A673 (cell line): ENCODE measurements around the gene RUBCNL. TPM values are rescaled to one million over a fixed set of nuclear protein-coding genes. Genes with fewer than 3 reads are reported as not detected.

ENCODE experiments used
- BruUV-seq: library from RNA; stranded (reverse); fragments of 400-500 nt; replicated peaks from 2 replicates; lab custom pipeline; 2021; lab: Mats Ljungman, UMichigan
- CTCF ChIA-PET: fragments of 300-600 bp; sonication (Branson Sonifier 250); formaldehyde crosslinking; loops from one replicate; lab custom pipeline; 2022; ENCODE audit warnings: antibody characterized with exemption; lab: Charles Lee
- POLR2A ChIA-PET: fragments of 300-600 bp; sonication (Branson Sonifier 250); formaldehyde crosslinking; loops from one replicate; lab custom pipeline; 2022; ENCODE audit warnings: antibody characterized with exemption; ENCODE audit not compliant: low non-redundant PET; lab: Charles Lee
- DNase-seq: peaks from one replicate; pipeline ENCODE4 v3.0.0-alpha.2; 2015; ENCODE audit warnings: low spot score
- H3K27ac ChIP-seq: fragments of 200-600 bp; sonication (generic); 2 replicates; pipeline ENCODE4 v1.5.1; 2016; ENCODE audit warnings: mixed run types, low read depth, mild to moderate bottlenecking, mixed read lengths, antibody characterized with exemption, low read length; ENCODE audit not compliant: poor library complexity, severe bottlenecking
- H3K27me3 ChIP-seq: fragments of 200-600 bp; sonication (generic); replicated peaks from 2 replicates; pipeline ENCODE4 v1.6.1; 2017; ENCODE audit warnings: mixed run types, low read depth, mild to moderate bottlenecking, mixed read lengths, antibody characterized with exemption, low read length; ENCODE audit not compliant: insufficient read depth, poor library complexity
- H3K36me3 ChIP-seq: fragments of 200-600 bp; sonication (generic); 2 replicates; pipeline ENCODE4 v1.6.1; 2016; ENCODE audit warnings: mixed run types, mild to moderate bottlenecking, mixed read lengths, antibody characterized with exemption, low read length; ENCODE audit not compliant: insufficient read depth, poor library complexity, severe bottlenecking
- H3K4me1 ChIP-seq: fragments of 200-600 bp; sonication (generic); 2 replicates; pipeline ENCODE4 v1.6.1; 2017; ENCODE audit warnings: mixed run types, mild to moderate bottlenecking, mixed read lengths, antibody characterized with exemption, low read length; ENCODE audit not compliant: insufficient read depth, poor library complexity, severe bottlenecking
- H3K4me3 ChIP-seq: fragments of 200-600 bp; sonication (generic); 2 replicates; pipeline ENCODE4 v1.5.1; 2016; ENCODE audit warnings: low read depth, mixed run types, mild to moderate bottlenecking, mixed read lengths, low read length; ENCODE audit not compliant: poor library complexity, severe bottlenecking
- H3K9me3 ChIP-seq: fragments of 200-600 bp; sonication (generic); 2 replicates; pipeline ENCODE4 v1.6.1; 2016; ENCODE audit warnings: mixed run types, low read depth, mild to moderate bottlenecking, mixed read lengths, antibody characterized with exemption, low read length; ENCODE audit not compliant: poor library complexity, severe bottlenecking
- CTCF ChIP-seq: fragments of 300-800, 200-600 bp; sonication (generic); conservative IDR thresholded peaks from 2 replicates; pipeline ENCODE4 v1.5.1; 2017; ENCODE audit warnings: low read depth, mild to moderate bottlenecking, antibody characterized with exemption, low read length, moderate library complexity, mixed read lengths
- EZH2 ChIP-seq: fragments of 200-600 bp; sonication (generic); IDR thresholded peaks from 2 replicates; pipeline ENCODE4 v1.6.1; 2017; ENCODE audit warnings: borderline replicate concordance, low read depth, mild to moderate bottlenecking, mixed read lengths, antibody characterized with exemption, low read length; ENCODE audit not compliant: poor library complexity, severe bottlenecking
- intact Hi-C: fragments of 100-400 bp; cut with micrococcal nuclease; formaldehyde crosslinking; loops from one replicate; pipeline ENCODE4 v1.10.0; 2022; ENCODE audit not compliant: unreplicated experiment
- total RNA-seq: library from RNA; stranded (reverse); gene quantifications from 2 replicates; pipeline ENCODE4 v1.2.3, GENCODE V29; 2021

The RUBCNL gene
- total RNA-seq, 1 experiment from 2014 or later = 126 TPM

GRCh38 chr13:46404733-46405100 is 17.7 kb upstream of the RUBCNL start:
- peaks cover 21% of the 10 kb centered on the region for H3K4me1 ChIP-seq
- BruUV-seq = no TSS peak
- DNase-seq = no peak
- no peaks in the 10 kb centered on the region for H3K27me3 ChIP-seq
- POLR2A ChIA-PET = no interaction called here
- H3K9me3 ChIP-seq = no peaks in the 10 kb centered on the region
- H3K4me3 ChIP-seq = no peak overlapping the region
- TF ChIP-seq EZH2 (no peak), CTCF (no peak)
- H3K27ac ChIP-seq = peak overlapping the region; percentile 69
- intact Hi-C loops = no loop called here
- no peaks in the 10 kb centered on the region for H3K36me3 ChIP-seq
- CTCF ChIA-PET = no interaction called here

DNA sequence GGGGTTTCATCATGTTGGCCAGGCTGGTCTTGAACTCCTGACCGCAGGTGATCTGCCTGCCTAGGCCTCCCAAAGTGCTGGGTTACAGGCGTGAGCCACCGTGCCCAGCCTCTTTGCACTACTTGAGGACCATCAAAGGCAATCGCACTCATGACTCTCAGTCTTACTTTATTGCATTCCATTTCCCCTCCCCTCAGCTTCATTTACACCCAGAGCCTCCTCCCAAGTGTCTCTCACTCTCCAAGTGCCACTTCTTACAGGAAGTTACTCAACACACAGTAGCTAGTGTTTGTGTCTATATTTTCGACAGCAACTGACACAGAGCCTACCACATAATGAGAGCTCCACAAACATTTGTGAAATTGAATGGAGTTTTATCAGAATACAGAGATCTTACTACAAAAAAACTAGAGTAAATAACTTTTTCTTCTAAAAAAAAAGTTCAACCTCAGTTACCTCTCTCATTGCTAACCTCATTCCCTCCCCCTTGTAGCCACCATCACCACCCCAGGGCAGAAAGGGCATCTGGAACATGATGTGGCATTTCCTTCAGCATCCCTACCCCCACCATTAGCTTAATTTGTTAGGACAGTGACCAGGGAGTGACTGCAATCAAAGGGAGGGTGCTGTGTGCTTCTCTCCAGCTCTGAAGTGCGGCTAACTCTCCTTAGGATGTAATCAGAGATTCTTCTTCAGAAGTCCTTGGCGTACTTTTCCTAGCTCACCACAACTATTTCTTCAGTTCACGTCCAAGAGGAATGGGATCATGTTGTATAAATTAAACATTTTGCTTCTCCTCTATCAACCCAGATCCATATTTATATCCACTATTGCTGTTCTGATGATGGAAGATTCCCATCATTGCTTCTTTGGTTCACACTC is 17.0 kb upstream of the RUBCNL start:
- no TSS peak for BruUV-seq
- H3K4me3 ChIP-seq = no peak overlapping the region
- DNase-seq = peak; percentile 50
- ChIA-PET POLR2A (no interaction called here), CTCF (no interaction called here)
- intact Hi-C loops = no loop called here
- peaks cover 21% of the 10 kb centered on the region for H3K4me1 ChIP-seq
- no peaks in the 10 kb centered on the region for H3K36me3 ChIP-seq
- no peak for TF ChIP-seq EZH2
- TF ChIP-seq CTCF = no peak
- no peaks in the 10 kb centered on the region for H3K27me3 ChIP-seq
- peak overlapping the region; percentile 69 for H3K27ac ChIP-seq
- no peaks in the 10 kb centered on the region for H3K9me3 ChIP-seq

DNA sequence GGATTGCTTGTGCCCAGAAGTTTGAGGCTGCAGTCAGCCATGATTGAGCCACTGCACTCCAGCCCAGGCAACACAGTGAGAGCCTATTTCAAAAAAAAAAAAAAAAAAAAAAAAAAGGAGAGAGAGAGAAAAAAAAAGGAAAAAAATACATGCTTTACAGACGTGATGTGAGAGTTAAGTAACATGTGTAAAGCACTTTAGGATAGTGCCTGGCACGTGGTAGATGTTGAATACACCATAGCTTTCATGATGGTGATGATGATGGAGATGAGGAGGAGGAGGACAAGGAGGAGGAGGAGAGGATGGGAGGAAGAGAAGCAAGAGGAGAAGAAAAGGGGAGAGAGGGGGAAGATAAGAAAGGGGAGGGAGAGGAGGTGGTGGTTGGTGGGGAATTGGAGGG is 15.1 kb upstream of the RUBCNL start:
- TF ChIP-seq EZH2 = no peak
- TF ChIP-seq CTCF = no peak
- no TSS peak for BruUV-seq
- Histone ChIP-seq H3K4me3 (no peak overlapping the region), H3K9me3 (no peaks in the 10 kb centered on the region), H3K4me1 (peaks cover 21% of the 10 kb centered on the region), H3K27ac (no peak overlapping the region), H3K27me3 (no peaks in the 10 kb centered on the region), H3K36me3 (no peaks in the 10 kb centered on the region)
- no peak for DNase-seq
- intact Hi-C loops = no loop called here
- ChIA-PET CTCF (no interaction called here), POLR2A (no interaction called here)
